ENCODE measurements around the gene NELFCD.
A peak's percentile ranks its signal among the peaks of the same experiment; 100 is the strongest.

NELFCD gene

GRCh38 chr20:59030911-59031563 is 50.0 kb downstream of the NELFCD start:
- H3K79me2 ChIP-seq (ENCODE audit: insufficient read depth, low read length), result peaks cover 61% of the 10 kb centered on the region
- peaks cover 60% of the 10 kb centered on the region for H3F3A ChIP-seq (ENCODE audit: insufficient read depth)
- H3K36me3 ChIP-seq (ENCODE audit: low read length), result peaks cover 60% of the 10 kb centered on the region
- peak overlapping the region; percentile 90 for H3K4me3 ChIP-seq (ENCODE audit: insufficient read depth, low read length, poor library complexity, severe bottlenecking)
- peak overlapping the region; percentile 72 for H3K27ac ChIP-seq (ENCODE audit: low read depth, low read length)
- no peaks in the 10 kb centered on the region for H3K9me3 ChIP-seq (ENCODE audit: insufficient read depth, low read length)
- peak overlapping the region; percentile 97 for H3K4me2 ChIP-seq (ENCODE audit: low read depth, low read length, poor library complexity, severe bottlenecking)
- H2AFZ ChIP-seq (ENCODE audit: low read depth, low read length, severe bottlenecking), result no peak overlapping the region
- peaks cover 20% of the 10 kb centered on the region for H4K20me1 ChIP-seq (ENCODE audit: low read depth, low read length)
- H3K9ac ChIP-seq (ENCODE audit: low read length), result peak overlapping the region; percentile 97
- TF ChIP-seq CTCF (IDR thresholded peaks at IDR 0.05; ENCODE audit: insufficient read depth, low read length, poor library complexity, severe bottlenecking), result no peak
- TF ChIP-seq EZH2phosphoT487 (conservative IDR thresholded peaks at IDR 0.05; ENCODE audit: low read length), result no peak
- no peaks in the 10 kb centered on the region for H3K27me3 ChIP-seq (ENCODE audit: low read length)
- no peaks in the 10 kb centered on the region for H3K9me2 ChIP-seq (replicated peaks; ENCODE audit: insufficient read depth, low read length)

- peak overlapping the region; percentile 72 for H3K27ac ChIP-seq (ENCODE audit: low read depth, low read length)
- H3K79me2 ChIP-seq (ENCODE audit: insufficient read depth, low read length), result peaks cover 55% of the 10 kb centered on the region
- H3K9me2 ChIP-seq (replicated peaks; ENCODE audit: insufficient read depth, low read length), result no peaks in the 10 kb centered on the region
- H3K9me3 ChIP-seq (ENCODE audit: insufficient read depth, low read length), result no peaks in the 10 kb centered on the region
- H3K4me3 ChIP-seq (ENCODE audit: insufficient read depth, low read length, poor library complexity, severe bottlenecking), result peak overlapping the region; percentile 90
- peaks cover 20% of the 10 kb centered on the region for H4K20me1 ChIP-seq (ENCODE audit: low read depth, low read length)
- H3K4me2 ChIP-seq (ENCODE audit: low read depth, low read length, poor library complexity, severe bottlenecking), result peak overlapping the region; percentile 97
- peaks cover 59% of the 10 kb centered on the region for H3F3A ChIP-seq (ENCODE audit: insufficient read depth)
- TF ChIP-seq EZH2phosphoT487 (conservative IDR thresholded peaks at IDR 0.05; ENCODE audit: low read length) (no peak), CTCF (IDR thresholded peaks at IDR 0.05; ENCODE audit: insufficient read depth, low read length, poor library complexity, severe bottlenecking) (no peak)
- H3K36me3 ChIP-seq (ENCODE audit: low read length), result peaks cover 64% of the 10 kb centered on the region
- H3K9ac ChIP-seq (ENCODE audit: low read length), result peak overlapping the region; percentile 97
- H2AFZ ChIP-seq (ENCODE audit: low read depth, low read length, severe bottlenecking), result peak overlapping the region; percentile 34
- no peaks in the 10 kb centered on the region for H3K27me3 ChIP-seq (ENCODE audit: low read length)
These were observed 50.5 kb downstream of the NELFCD start for GRCh38 chr20:59031564-59032022.

- Histone ChIP-seq H3K36me3 (ENCODE audit: low read length) (peaks cover 63% of the 10 kb centered on the region), H3K79me2 (ENCODE audit: insufficient read depth, low read length) (peaks cover 54% of the 10 kb centered on the region), H3K4me2 (ENCODE audit: low read depth, low read length, poor library complexity, severe bottlenecking) (peak within 1 kb of the TSS; percentile 99), H3K4me3 (ENCODE audit: insufficient read depth, low read length, poor library complexity, severe bottlenecking) (peak within 1 kb of the TSS; percentile 90), H2AFZ (ENCODE audit: low read depth, low read length, severe bottlenecking) (peak within 1 kb of the TSS; percentile 34), H4K20me1 (ENCODE audit: low read depth, low read length) (peaks cover 16% of the 10 kb centered on the region; the same call in 1 of the 2 replicates), H3K27me3 (ENCODE audit: low read length) (no peaks in the 10 kb centered on the region), H3F3A (ENCODE audit: insufficient read depth) (peaks cover 63% of the 10 kb centered on the region), H3K27ac (ENCODE audit: low read depth, low read length) (peak within 1 kb of the TSS; percentile 72), H3K9ac (ENCODE audit: low read length) (peak within 1 kb of the TSS; percentile 97), H3K9me2 (replicated peaks; ENCODE audit: insufficient read depth, low read length) (no peaks in the 10 kb centered on the region), H3K9me3 (ENCODE audit: insufficient read depth, low read length) (no peaks in the 10 kb centered on the region)
- TF ChIP-seq CTCF (IDR thresholded peaks at IDR 0.05; ENCODE audit: insufficient read depth, low read length, poor library complexity, severe bottlenecking) (no peak), EZH2phosphoT487 (conservative IDR thresholded peaks at IDR 0.05; ENCODE audit: low read length) (no peak)
These were observed 51.1 kb downstream of the NELFCD start, which contains the start of gene ATP5F1E for GRCh38 chr20:59032023-59032712. Gene ATP5F1E (minus strand): TSS chr20:59032335. CDS start chr20:59032251, 84 bp downstream.

All from SU-DHL-6 (cell line).